Cardiac fibroblast (primary cell): ENCODE results near the gene ADGRA1.
"Not testable (repeated sequence)": the region's sequence is repeated elsewhere in the genome, so short reads cannot be mapped to it uniquely, and the experiment has no call there.

Source experiments
- DNase-seq, 2 donors: peaks; one replicate each; pipeline versions ENCODE4 v3.0.0 to v3.0.0-alpha.2; 2010; ENCODE audit warnings: low read depth in 2 of 2
- H3K4me3 ChIP-seq, 2 donors: replicated peaks in 1 of 2; 1 replicate in 1 of 2; 2 replicates in 1 of 2; pipeline ENCODE4 v1.5.1; 2011; ENCODE audit warnings: low read depth in 2 of 2, low read length in 2 of 2, mild to moderate bottlenecking in 2 of 2, moderate library complexity in 1 of 2
- TF ChIP-seq, protein P1 (sequence below): IDR thresholded peaks from one replicate; pipeline ENCODE4 v1.5.1; 2011; ENCODE audit warnings: low read depth, mild to moderate bottlenecking, low read length, inconsistent platforms

Gene ADGRA1

DNA sequence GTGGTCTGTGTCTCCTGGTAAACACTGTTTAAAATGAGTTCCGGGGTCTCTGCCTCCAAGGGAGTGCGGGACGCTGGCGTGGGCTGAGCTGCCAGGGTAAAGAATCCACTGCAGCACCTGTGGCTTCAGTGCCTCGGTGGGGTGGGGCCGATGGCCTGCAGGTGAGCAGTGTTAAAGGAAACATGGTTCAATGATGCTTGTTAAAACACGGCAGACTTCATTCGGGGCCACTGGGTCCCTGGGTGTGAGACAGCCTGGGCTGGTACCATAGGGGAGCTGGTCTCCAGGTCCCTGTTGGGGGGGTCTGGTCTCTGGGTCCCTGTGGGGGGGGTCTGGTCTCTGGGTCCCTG, 47.4 kb downstream of the ADGRA1 start:
- TF ChIP-seq, protein P1, sequence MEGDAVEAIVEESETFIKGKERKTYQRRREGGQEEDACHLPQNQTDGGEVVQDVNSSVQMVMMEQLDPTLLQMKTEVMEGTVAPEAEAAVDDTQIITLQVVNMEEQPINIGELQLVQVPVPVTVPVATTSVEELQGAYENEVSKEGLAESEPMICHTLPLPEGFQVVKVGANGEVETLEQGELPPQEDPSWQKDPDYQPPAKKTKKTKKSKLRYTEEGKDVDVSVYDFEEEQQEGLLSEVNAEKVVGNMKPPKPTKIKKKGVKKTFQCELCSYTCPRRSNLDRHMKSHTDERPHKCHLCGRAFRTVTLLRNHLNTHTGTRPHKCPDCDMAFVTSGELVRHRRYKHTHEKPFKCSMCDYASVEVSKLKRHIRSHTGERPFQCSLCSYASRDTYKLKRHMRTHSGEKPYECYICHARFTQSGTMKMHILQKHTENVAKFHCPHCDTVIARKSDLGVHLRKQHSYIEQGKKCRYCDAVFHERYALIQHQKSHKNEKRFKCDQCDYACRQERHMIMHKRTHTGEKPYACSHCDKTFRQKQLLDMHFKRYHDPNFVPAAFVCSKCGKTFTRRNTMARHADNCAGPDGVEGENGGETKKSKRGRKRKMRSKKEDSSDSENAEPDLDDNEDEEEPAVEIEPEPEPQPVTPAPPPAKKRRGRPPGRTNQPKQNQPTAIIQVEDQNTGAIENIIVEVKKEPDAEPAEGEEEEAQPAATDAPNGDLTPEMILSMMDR: no peak
- H3K4me3 ChIP-seq: no peak overlapping the region
- DNase-seq: no peak

DNA sequence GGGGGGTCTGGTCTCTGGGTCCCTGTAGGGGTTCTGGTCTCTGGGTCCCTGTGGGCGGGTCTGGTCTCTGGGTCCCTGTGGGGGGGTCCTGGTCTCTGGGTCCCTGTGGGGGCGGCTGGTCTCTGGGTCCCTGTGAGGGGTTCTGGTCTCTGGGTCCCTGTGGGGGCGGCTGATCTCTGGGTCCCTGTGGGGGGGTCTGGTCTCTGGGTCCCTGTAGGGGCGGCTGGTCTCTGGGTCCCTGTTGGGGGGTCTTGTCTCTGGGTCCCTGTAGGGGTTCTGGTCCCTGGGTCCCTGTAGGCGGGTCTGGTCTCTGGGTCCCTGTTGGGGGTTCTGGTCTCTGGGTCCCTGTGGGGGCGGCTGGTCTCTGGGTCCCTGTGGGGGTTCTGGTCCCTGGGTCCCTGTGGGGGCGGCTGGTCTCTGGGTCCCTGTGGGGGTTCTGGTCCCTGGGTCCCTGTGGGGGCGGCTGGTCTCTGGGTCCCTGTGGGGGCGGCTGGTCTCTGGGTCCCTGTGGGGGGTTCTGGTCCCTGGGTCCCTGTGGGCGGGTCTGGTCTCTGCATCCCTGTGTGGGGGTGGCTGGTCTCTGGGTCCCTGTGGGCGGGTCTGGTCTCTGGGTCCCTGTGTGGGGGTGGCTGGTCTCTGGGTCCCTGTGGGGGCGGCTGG, 49.9 kb downstream of the ADGRA1 start:
- not testable (repeated sequence) for DNase-seq, H3K4me3 ChIP-seq

GRCh38 chr10:133139551-133140065, 51.9 kb downstream of the ADGRA1 start:
- no peak overlapping the region for H3K4me3 ChIP-seq
- no peak for DNase-seq
- TF ChIP-seq, protein P1: no peak

GRCh38 chr10:133140417-133141143, 52.9 kb downstream of the ADGRA1 start:
- DNase-seq: no peak
- TF ChIP-seq, protein P1: no peak
- H3K4me3 ChIP-seq: no peak overlapping the region

- TF ChIP-seq, protein P1: no peak
- H3K4me3 ChIP-seq: no peak overlapping the region
- DNase-seq: no peak
Observed at GRCh38 chr10:133141144-133141957, 53.6 kb downstream of the ADGRA1 start.

- TF ChIP-seq, protein P1: no peak
- H3K4me3 ChIP-seq: no peak overlapping the region
- no peak for DNase-seq
Observed at GRCh38 chr10:133141958-133142340, 54.2 kb downstream of the ADGRA1 start.
